ENCODE results near the gene ING3. TPM values are rescaled to one million over a fixed set of nuclear protein-coding genes. Genes with fewer than 3 reads are reported as not detected.

The ING3 gene
- polyA plus RNA-seq, 1 donor from 2014 or later, result 19.7 TPM

DNA sequence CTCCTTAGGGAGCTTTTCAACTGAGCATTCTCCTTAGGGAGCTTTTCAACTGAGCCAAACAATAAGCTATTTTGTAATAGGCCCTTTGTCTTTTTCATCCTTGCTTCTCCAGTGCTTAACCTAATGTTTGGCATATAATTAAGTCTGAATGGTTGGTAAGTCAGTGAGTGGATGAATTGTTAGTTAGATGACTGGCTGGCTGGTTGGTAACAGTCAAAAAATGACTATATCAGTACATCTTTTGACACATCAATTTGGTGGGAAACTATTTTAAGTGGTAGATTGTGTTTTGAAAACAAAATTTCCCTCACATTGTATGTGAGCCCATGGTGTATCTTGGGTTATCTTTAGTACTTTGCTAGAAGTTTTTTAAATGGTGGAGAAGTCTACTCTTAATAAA is 16.4 kb downstream of the ING3 start:
- Histone ChIP-seq H3K4me2 (ENCODE audit: low read length) (no peak overlapping the region), H2AFZ (ENCODE audit: low read depth, low read length) (no peak overlapping the region), H3F3A (ENCODE audit: insufficient read depth, low read length, poor library complexity, severe bottlenecking) (no peaks in the 10 kb centered on the region), H4K20me1 (ENCODE audit: insufficient read depth) (no peaks in the 10 kb centered on the region), H3K9me3 (ENCODE audit: low read length) (no peaks in the 10 kb centered on the region), H3K36me3 (ENCODE audit: insufficient read depth, low read length) (no peaks in the 10 kb centered on the region), H3K4me3 (ENCODE audit: low read length) (no peak overlapping the region), H3K9ac (ENCODE audit: low read length) (no peak overlapping the region), H3K9me2 (ENCODE audit: insufficient read depth, low read length) (no peaks in the 10 kb centered on the region), H3K27me3 (ENCODE audit: insufficient read depth, low read depth, low read length) (no peaks in the 10 kb centered on the region), H3K79me2 (replicated peaks; ENCODE audit: insufficient read depth, low read length) (no peaks in the 10 kb centered on the region), H3K27ac (ENCODE audit: low read length) (no peak overlapping the region)
- no peak for TF ChIP-seq EP300 (conservative IDR thresholded peaks at IDR 0.05; ENCODE audit: poor library complexity, severe bottlenecking)
- TF ChIP-seq MXI1 (conservative IDR thresholded peaks at IDR 0.05; ENCODE audit: poor library complexity, severe bottlenecking), result no peak
- TF ChIP-seq POLR2AphosphoS5 (IDR thresholded peaks at IDR 0.05), result no peak
- no peak for TF ChIP-seq RAD21 (conservative IDR thresholded peaks at IDR 0.05)
- no peak for TF ChIP-seq EZH2 (IDR thresholded peaks at IDR 0.05; ENCODE audit: borderline replicate concordance, insufficient read depth, low read length, poor library complexity, severe bottlenecking)
- TF ChIP-seq TAF1 (IDR thresholded peaks at IDR 0.05; ENCODE audit: low read depth), result no peak
- no peak for TF ChIP-seq SMC3 (conservative IDR thresholded peaks at IDR 0.05; ENCODE audit: poor library complexity)
- TF ChIP-seq CTCF (IDR thresholded peaks at IDR 0.05; ENCODE audit: poor library complexity, severe bottlenecking), result no peak
- TF ChIP-seq REST (IDR thresholded peaks at IDR 0.05; ENCODE audit: borderline replicate concordance), result no peak

DNA sequence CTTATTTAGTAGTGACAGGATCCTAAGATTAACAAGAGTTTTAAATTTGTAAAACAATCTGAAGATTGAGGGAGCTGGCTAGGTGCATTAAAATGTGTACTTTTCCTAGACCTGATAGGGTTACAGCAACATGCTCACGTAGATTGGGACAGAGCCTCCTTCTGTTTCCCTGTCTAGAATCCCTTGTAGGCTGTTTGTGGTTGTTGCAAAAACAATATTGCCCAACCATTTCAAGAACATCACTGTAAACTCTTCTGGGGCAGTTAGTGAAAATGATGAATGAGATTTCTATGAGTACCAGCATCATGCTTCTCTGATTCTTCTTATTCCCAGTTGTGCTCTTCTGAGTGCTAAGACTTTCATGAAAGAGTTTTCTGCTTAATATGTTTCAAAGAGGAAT is 23.3 kb downstream of the ING3 start:
- Histone ChIP-seq H4K20me1 (ENCODE audit: insufficient read depth) (no peaks in the 10 kb centered on the region), H3K9me3 (ENCODE audit: low read length) (no peaks in the 10 kb centered on the region), H3K36me3 (ENCODE audit: insufficient read depth, low read length) (peaks cover 10% of the 10 kb centered on the region), H3K27ac (ENCODE audit: low read length) (no peak overlapping the region), H3K9me2 (ENCODE audit: insufficient read depth, low read length) (no peaks in the 10 kb centered on the region), H3K79me2 (replicated peaks; ENCODE audit: insufficient read depth, low read length) (no peaks in the 10 kb centered on the region), H3K9ac (ENCODE audit: low read length) (no peak overlapping the region), H3K4me3 (ENCODE audit: low read length) (no peak overlapping the region), H2AFZ (ENCODE audit: low read depth, low read length) (no peak overlapping the region), H3F3A (ENCODE audit: insufficient read depth, low read length, poor library complexity, severe bottlenecking) (no peaks in the 10 kb centered on the region), H3K27me3 (ENCODE audit: insufficient read depth, low read depth, low read length) (no peaks in the 10 kb centered on the region), H3K4me2 (ENCODE audit: low read length) (no peak overlapping the region)
- TF ChIP-seq TAF1 (IDR thresholded peaks at IDR 0.05; ENCODE audit: low read depth) (no peak), REST (IDR thresholded peaks at IDR 0.05; ENCODE audit: borderline replicate concordance) (no peak), MXI1 (conservative IDR thresholded peaks at IDR 0.05; ENCODE audit: poor library complexity, severe bottlenecking) (no peak), RAD21 (conservative IDR thresholded peaks at IDR 0.05) (no peak), CTCF (IDR thresholded peaks at IDR 0.05; ENCODE audit: poor library complexity, severe bottlenecking) (no peak)

All from neural cell (in vitro differentiated cells).